ENCODE results near the gene TGFB1. TPM values are rescaled to one million over a fixed set of nuclear protein-coding genes. Genes with fewer than 3 reads are reported as not detected.
A peak's percentile ranks its signal among the peaks of the same experiment; 100 is the strongest.
"Not testable (repeated sequence)": the region's sequence is repeated elsewhere in the genome, so short reads cannot be mapped to it uniquely, and the experiment has no call there.

The TGFB1 gene
- total RNA-seq, 2 donors from 2014 or later = 29.3 to 31.5 TPM

GRCh38 chr19:41297628-41298347, 55.9 kb downstream of the TGFB1 start:
- intact Hi-C loops (cut with DNase I) = no loop called here

GRCh38 chr19:41296433-41296871, 57.3 kb downstream of the TGFB1 start:
- no peak for DNase-seq
- intact Hi-C loops (cut with DNase I) = no loop called here
- no peak for ATAC-seq

More at GRCh38 chr19:41297628-41298347, 55.9 kb downstream of the TGFB1 start:
- ATAC-seq (peak in 1 of 2 donors; percentile 3), DNase-seq (no peak)

- intact Hi-C loops (cut with DNase I) = no loop called here
- DNase-seq (no peak), ATAC-seq (no peak)
Observed at GRCh38 chr19:41295499-41295898, 58.2 kb downstream of the TGFB1 start.

DNA sequence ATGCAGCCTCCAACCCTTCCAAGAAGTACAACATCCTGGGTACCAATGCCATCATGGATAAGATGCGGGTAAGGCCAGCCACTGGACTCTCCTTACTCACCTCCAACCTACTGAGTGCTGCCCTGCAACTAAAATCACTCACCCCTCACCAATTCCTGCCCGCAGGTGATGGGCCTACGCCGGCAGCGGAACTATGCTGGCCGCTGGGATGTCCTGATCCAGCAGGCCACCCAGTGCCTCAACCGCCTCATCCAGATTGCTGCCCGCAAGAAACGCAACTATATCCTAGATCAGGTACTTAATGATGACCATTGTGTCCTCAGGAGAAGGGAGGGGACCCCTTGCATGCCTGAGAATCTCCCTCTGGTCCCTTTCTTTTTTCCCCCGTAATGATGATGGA, 59.3 kb downstream of the TGFB1 start:
- no peak for DNase-seq
- ATAC-seq = no peak
- intact Hi-C loops (cut with DNase I) = no loop called here

DNA sequence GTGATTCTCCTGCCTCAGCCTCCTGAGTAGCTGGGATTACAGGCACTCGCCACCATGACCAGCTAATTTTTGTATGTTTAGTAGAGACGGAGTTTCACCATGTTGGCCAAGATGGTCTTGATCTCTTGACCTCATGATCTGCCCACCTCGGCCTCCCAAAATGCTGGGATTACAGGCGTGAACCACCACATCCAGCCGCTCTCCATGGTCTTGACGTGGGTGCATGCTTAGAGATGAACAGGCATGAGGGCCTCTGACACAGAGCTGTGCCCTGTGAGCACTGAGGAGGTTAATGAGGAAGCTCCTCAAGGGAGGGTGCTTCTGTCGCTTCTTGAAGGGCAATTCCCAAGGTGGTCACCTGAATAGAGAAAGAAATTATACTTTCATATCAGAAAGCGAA, 63.9 kb downstream of the TGFB1 start:
- DNase-seq; ATAC-seq; intact Hi-C loops (cut with DNase I): not testable (repeated sequence)

DNA sequence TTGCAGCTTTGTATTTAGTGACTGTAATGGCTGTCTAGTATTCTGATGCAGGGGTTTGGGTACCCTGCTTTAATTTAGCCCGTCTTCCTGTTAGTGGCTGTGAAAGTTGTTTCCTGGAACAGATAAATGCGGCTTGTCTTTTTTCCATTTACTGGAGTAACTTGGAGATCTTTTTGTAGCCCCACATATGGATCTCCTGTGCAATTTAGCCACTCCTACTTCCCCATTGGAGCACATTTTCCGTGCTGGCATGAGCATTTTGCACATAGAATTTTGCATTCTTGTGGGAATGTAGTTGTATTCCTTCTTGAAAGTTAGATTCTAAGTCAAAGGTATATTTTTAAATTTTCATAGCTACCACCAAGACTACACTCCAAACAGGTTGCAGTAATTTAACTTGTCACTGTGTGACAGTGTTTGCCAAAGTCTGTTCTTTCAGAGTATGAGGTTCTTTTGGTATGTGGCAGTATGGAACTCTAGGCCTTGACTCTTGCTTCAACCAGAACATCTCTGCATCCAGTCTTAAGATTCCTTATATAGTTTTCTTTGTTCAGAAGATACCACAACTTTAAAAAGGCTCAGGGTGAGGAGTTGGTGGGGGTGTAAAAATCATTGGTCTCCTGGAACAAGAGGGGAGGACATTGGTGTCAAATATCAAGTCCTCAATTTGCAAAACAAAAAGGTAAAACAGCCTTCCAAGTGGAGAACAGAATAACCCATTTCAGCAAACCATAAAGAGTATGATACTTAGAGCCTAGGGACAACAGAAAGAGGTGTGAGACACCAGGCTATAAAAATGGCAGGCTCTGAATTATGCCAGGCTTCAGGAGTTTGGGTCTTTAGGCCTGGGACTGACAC, 64.8 kb downstream of the TGFB1 start:
- ATAC-seq (no peak), DNase-seq (no peak)
- intact Hi-C loops (cut with DNase I) = no loop called here

Other genes starting within 250 kb of the TGFB1 start
- gene CYP2F1, start 239.5 kb downstream of the TGFB1 start, total RNA-seq = not detected
- 1 to 10 TPM; 1.1 to 1.3 TPM for gene CYP2S1, start 160.7 kb downstream of the TGFB1 start, total RNA-seq
- 10 to 100 TPM; 27.5 to 31.8 TPM for gene AXL, start 134.7 kb downstream of the TGFB1 start, total RNA-seq
- gene HNRNPUL1, start 89.5 kb downstream of the TGFB1 start, total RNA-seq = 100 to 1,000 TPM; 116 to 147 TPM
- gene CCDC97, start 43.8 kb downstream of the TGFB1 start, total RNA-seq = 10 to 100 TPM; 18.0 to 18.6 TPM
- gene B9D2, start 10.2 kb upstream of the TGFB1 start, total RNA-seq = 1 to 10 TPM; 3.5 to 4.1 TPM
- gene TMEM91, start 22.6 kb upstream of the TGFB1 start, total RNA-seq = 1 to 10 TPM; 6.3 to 6.8 TPM
- gene EXOSC5, start 43.4 kb upstream of the TGFB1 start, total RNA-seq = 10 to 100 TPM in 1 of 2 donors, 1 to 10 TPM in 1; 8.1 to 13.4 TPM
- 10 to 100 TPM; 24.0 to 31.4 TPM for gene BCKDHA, start 43.9 kb upstream of the TGFB1 start, total RNA-seq
- gene B3GNT8, start 73.5 kb upstream of the TGFB1 start, total RNA-seq = 1 to 10 TPM; 1.4 to 3.2 TPM
- 10 to 100 TPM; 59.0 to 67.6 TPM for gene DMAC2, start 86.0 kb upstream of the TGFB1 start, total RNA-seq
- not detected for gene ERICH4, start 89.2 kb upstream of the TGFB1 start, total RNA-seq
- 1 to 10 TPM in 1 of 2 donors, under 1 TPM in 1; 0.89 to 1.2 TPM for gene CEACAM21, start 222.2 kb upstream of the TGFB1 start, total RNA-seq

All from left cardiac atrium (tissue), 4 donors.